Measurements from ENCODE around the gene ITGA8. TPM values are rescaled to one million over a fixed set of nuclear protein-coding genes. Genes with fewer than 3 reads are reported as not detected.
A peak's percentile ranks its signal among the peaks of the same experiment; 100 is the strongest.

The ITGA8 gene
- total and polyA plus RNA-seq, 11 donors: 0.50 to 4.3 (median 1.5) TPM

DNA sequence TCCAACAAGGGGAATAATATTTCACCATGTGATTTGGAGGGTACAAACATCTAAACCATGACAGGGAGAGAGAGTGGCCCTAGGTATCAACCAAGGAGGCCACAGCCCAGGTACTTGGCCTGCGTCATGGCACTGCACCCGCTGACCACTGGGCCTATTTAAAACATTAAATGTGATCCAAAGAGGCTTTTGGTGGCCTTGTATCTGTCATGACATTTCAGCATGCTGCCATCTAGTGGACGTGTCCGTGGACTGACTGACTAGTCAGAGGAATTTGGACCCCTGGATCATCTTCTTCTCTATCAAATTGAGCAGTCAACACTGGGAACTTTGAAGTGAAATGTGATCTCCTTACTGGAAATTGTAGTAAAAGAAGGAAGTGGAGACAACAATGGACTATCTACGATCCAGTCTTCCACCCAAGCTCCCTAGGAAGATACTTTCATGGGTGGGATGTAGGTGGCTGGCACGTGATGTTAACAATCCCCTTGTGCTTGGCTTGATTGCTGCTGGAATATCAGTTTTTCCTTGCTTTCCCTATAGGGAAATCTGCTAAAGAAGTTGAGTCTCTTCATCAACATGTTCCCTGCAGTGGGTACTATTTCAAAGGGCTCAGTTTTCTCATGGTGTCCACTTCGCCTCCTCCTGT lies 24.6 kb upstream of the ITGA8 start:
- Histone ChIP-seq H3K9me3 (no peaks in the 10 kb centered on the region), H3K27ac (no peak overlapping the region), H3K4me1 (peaks cover 0 to 10% (median 0%) of the 10 kb centered on the region in 12 donors), H3K27me3 (no peaks in the 10 kb centered on the region), H3K36me3 (no peaks in the 10 kb centered on the region), H3K4me3 (no peak overlapping the region)
- WGBS, 4 donors: 40 to 51% (median 46%) methylated on average over 7 of the region's 7 CpGs
- TF ChIP-seq, protein P1, sequence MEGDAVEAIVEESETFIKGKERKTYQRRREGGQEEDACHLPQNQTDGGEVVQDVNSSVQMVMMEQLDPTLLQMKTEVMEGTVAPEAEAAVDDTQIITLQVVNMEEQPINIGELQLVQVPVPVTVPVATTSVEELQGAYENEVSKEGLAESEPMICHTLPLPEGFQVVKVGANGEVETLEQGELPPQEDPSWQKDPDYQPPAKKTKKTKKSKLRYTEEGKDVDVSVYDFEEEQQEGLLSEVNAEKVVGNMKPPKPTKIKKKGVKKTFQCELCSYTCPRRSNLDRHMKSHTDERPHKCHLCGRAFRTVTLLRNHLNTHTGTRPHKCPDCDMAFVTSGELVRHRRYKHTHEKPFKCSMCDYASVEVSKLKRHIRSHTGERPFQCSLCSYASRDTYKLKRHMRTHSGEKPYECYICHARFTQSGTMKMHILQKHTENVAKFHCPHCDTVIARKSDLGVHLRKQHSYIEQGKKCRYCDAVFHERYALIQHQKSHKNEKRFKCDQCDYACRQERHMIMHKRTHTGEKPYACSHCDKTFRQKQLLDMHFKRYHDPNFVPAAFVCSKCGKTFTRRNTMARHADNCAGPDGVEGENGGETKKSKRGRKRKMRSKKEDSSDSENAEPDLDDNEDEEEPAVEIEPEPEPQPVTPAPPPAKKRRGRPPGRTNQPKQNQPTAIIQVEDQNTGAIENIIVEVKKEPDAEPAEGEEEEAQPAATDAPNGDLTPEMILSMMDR (IDR thresholded peaks at IDR 0.05): peak; percentile 21 to 60 (median 42)
- TF ChIP-seq POLR2A (IDR thresholded peaks at IDR 0.05): no peak
- no peak for ATAC-seq
- peak in 3 of 5 donors; percentile 21 to 33 (median 27) for DNase-seq
- intact Hi-C loops (cut with DNase I): loop anchor here in 1 of 10 donors (5.0 kb wide), 1 partner anchor 78 kb away; no protein-coding TSS in a partner anchor

DNA sequence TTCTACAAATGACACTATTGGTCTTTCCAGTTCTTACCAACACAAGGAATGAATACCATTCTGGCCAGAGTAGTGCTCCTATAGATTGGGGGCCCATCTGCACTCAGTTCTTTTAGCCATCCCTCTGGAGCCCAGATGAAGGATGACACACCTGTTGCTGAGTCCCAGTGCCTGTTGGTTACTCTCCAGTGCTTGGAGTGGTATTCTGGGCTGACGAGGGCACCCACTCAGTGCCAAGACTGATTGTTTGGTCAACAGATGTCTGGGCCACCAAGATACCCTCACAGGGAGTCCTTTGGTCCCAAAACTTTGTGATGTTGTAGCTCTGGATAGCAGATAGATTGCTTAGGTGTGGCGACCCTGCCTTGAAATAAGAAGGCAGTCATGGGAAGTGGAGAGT lies 23.7 kb upstream of the ITGA8 start:
- Histone ChIP-seq H3K27ac (no peak overlapping the region), H3K27me3 (no peaks in the 10 kb centered on the region), H3K9me3 (no peaks in the 10 kb centered on the region), H3K4me3 (no peak overlapping the region), H3K4me1 (peaks cover 0 to 16% (median 0%) of the 10 kb centered on the region in 12 donors), H3K36me3 (no peaks in the 10 kb centered on the region)
- ATAC-seq (no peak), DNase-seq (no peak)
- intact Hi-C loops (cut with DNase I): loop anchor here in 1 of 10 donors (5.0 kb wide), 1 partner anchor 79 kb away; no protein-coding TSS in a partner anchor
- 88 to 97% (median 89%) methylated on average over 2 of the region's 2 CpGs for WGBS, 4 donors
- TF ChIP-seq POLR2A (IDR thresholded peaks at IDR 0.05): no peak
- TF ChIP-seq, protein P1 (IDR thresholded peaks at IDR 0.05): no peak

DNA sequence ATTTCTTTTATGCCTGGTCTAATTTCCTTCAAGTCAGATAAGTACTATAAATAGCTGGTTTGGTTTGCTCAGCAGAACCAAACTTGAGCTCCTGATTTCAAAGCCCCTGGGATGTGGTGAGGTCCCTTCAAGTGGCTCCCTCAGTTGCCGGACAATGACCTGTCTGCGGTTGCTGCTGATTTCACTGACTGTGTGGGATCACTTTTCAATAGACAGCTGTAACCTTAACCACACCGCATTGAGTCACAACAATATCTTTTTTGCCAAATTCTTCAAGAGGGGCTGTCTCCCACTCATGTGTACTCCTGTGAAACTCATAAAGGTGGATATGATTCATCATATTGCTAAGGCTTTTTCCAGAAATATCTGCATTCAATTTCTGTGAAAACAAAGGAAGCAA lies 23.1 kb upstream of the ITGA8 start:
- H3K4me1 ChIP-seq: peaks cover 0 to 16% (median 0%) of the 10 kb centered on the region in 12 donors
- no peak overlapping the region for H3K4me3 ChIP-seq
- WGBS, 4 donors: 59 to 72% (median 68%) methylated on average over 3 of the region's 3 CpGs
- intact Hi-C loops (cut with DNase I): loop anchor here in 1 of 10 donors (5.0 kb wide), 1 partner anchor 79 kb away; no protein-coding TSS in a partner anchor
- no peak overlapping the region for H3K27ac ChIP-seq
- no peaks in the 10 kb centered on the region for H3K9me3 ChIP-seq
- ATAC-seq: peak in 1 of 4 donors; percentile 24
- H3K36me3 ChIP-seq: no peaks in the 10 kb centered on the region
- no peaks in the 10 kb centered on the region for H3K27me3 ChIP-seq
- no peak for TF ChIP-seq POLR2A (IDR thresholded peaks at IDR 0.05)
- TF ChIP-seq, protein P1 (IDR thresholded peaks at IDR 0.05): no peak
- no peak for DNase-seq

DNA sequence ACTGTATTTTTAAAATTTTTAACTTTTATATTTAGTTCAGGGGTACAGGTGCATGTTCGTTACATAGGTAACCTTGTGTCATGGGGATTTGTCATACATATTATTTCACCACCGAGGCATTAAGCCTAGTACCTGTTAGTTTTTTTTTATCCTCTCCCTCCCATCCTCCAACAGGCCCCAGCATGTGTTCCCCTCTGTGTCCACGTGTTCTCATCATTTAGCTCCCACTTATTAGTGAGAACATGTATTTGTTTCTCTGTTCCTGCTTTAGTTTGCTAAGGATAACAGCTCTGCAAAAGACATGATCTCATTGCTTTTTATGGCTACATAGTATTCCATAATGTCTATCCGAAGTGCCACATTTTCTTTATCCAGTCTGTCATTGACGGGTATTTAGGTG lies 22.4 kb upstream of the ITGA8 start:
- H3K9me3 ChIP-seq: no peaks in the 10 kb centered on the region
- ATAC-seq (no peak), DNase-seq (no peak)
- 65 to 67% (median 66%) methylated on average over 5 of the region's 5 CpGs for WGBS, 4 donors
- H3K4me3 ChIP-seq: no peak overlapping the region
- TF ChIP-seq POLR2A (IDR thresholded peaks at IDR 0.05): no peak
- TF ChIP-seq, protein P1 (IDR thresholded peaks at IDR 0.05): no peak
- intact Hi-C loops (cut with DNase I): loop anchor here in 1 of 10 donors (5.0 kb wide), 1 partner anchor 80 kb away; no protein-coding TSS in a partner anchor
- H3K27ac ChIP-seq: no peak overlapping the region
- H3K36me3 ChIP-seq: no peaks in the 10 kb centered on the region
- peaks cover 0 to 20% (median 0%) of the 10 kb centered on the region in 12 donors for H3K4me1 ChIP-seq
- no peaks in the 10 kb centered on the region for H3K27me3 ChIP-seq

Data from heart left ventricle (tissue), 16 donors.